ENCODE measurements around the gene ARMC2.

Gene ARMC2

DNA sequence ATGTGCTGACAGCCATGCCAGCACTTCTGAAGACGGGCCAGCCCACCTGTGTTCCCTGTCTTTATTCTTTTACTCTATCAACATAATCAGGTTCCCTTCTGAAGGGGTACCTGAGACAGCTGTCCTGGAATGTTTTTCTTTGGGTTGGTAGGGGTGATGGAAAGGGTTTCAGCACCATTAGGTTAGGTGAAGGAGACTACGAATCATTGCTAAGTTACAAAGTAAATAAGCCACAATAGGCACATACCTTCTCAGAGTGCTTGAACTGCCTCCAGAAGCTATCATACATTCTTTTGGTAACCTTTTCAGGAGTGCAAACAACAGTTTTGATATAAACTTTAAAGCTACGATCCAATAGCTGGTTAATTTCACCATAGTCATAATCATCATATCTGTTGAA lies 140.1 kb downstream of the ARMC2 start:
- Histone ChIP-seq H3K4me2 (ENCODE audit: low read depth, low read length, poor library complexity, severe bottlenecking) (no peak overlapping the region), H3K9me2 (replicated peaks; ENCODE audit: low read depth, low read length) (no peaks in the 10 kb centered on the region), H3K27me3 (ENCODE audit: insufficient read depth, low read length, poor library complexity, severe bottlenecking) (no peaks in the 10 kb centered on the region), H2AFZ (ENCODE audit: low read length) (no peak overlapping the region), H4K20me1 (ENCODE audit: insufficient read depth, low read length, poor library complexity, severe bottlenecking) (no peaks in the 10 kb centered on the region), H3K4me1 (ENCODE audit: insufficient read depth, low read length, poor library complexity, severe bottlenecking) (peaks cover 14% of the 10 kb centered on the region), H3K79me2 (ENCODE audit: insufficient read depth, low read length) (no peaks in the 10 kb centered on the region), H3F3A (ENCODE audit: low read depth) (no peaks in the 10 kb centered on the region; the same call in 1 of the 2 replicates), H3K9ac (ENCODE audit: low read depth, low read length, poor library complexity, severe bottlenecking) (no peak overlapping the region), H3K9me3 (ENCODE audit: insufficient read depth, low read depth, low read length) (no peaks in the 10 kb centered on the region), H3K4me3 (ENCODE audit: low read length, poor library complexity, severe bottlenecking) (no peak overlapping the region), H3K36me3 (ENCODE audit: insufficient read depth, low read length) (peaks cover 42% of the 10 kb centered on the region)
- TF ChIP-seq EZH2phosphoT487 (IDR thresholded peaks at IDR 0.05; ENCODE audit: borderline replicate concordance) = no peak
- TF ChIP-seq CTCF (conservative IDR thresholded peaks at IDR 0.05; ENCODE audit: low read length) = no peak

DNA sequence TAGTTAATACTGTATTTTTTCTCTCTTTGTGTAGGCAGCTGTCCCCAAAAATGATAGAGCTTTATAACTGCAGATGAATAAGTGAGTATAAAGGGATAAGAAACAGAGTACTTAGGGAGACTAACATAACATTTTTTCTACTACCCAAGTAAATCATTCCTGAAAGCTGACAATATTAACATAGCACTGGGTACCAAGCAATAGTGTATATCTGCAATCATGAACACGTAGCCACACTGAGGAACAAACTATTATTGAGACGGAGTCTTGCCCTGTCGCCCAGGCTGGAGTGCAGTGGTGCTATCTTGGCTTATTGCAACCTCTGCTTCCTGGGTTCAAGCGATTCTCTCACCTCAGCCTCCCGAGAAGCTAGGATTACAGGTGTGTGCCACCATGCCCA lies 140.5 kb downstream of the ARMC2 start:
- no peak overlapping the region for H3K4me3 ChIP-seq (ENCODE audit: low read length, poor library complexity, severe bottlenecking)
- H3K27me3 ChIP-seq (ENCODE audit: insufficient read depth, low read length, poor library complexity, severe bottlenecking) = no peaks in the 10 kb centered on the region
- H3K9me3 ChIP-seq (ENCODE audit: insufficient read depth, low read depth, low read length) = no peaks in the 10 kb centered on the region
- H3K36me3 ChIP-seq (ENCODE audit: insufficient read depth, low read length) = peaks cover 42% of the 10 kb centered on the region
- H3K79me2 ChIP-seq (ENCODE audit: insufficient read depth, low read length) = no peaks in the 10 kb centered on the region
- no peaks in the 10 kb centered on the region for H3K9me2 ChIP-seq (replicated peaks; ENCODE audit: low read depth, low read length)
- H2AFZ ChIP-seq (ENCODE audit: low read length) = no peak overlapping the region
- H3K4me1 ChIP-seq (ENCODE audit: insufficient read depth, low read length, poor library complexity, severe bottlenecking) = peaks cover 16% of the 10 kb centered on the region
- no peaks in the 10 kb centered on the region; the same call in 1 of the 2 replicates for H3F3A ChIP-seq (ENCODE audit: low read depth)
- TF ChIP-seq CTCF (conservative IDR thresholded peaks at IDR 0.05; ENCODE audit: low read length) (no peak), EZH2phosphoT487 (IDR thresholded peaks at IDR 0.05; ENCODE audit: borderline replicate concordance) (no peak)
- no peaks in the 10 kb centered on the region for H4K20me1 ChIP-seq (ENCODE audit: insufficient read depth, low read length, poor library complexity, severe bottlenecking)
- no peak overlapping the region for H3K9ac ChIP-seq (ENCODE audit: low read depth, low read length, poor library complexity, severe bottlenecking)
- H3K4me2 ChIP-seq (ENCODE audit: low read depth, low read length, poor library complexity, severe bottlenecking) = no peak overlapping the region

- H3K4me2 ChIP-seq (ENCODE audit: low read depth, low read length, poor library complexity, severe bottlenecking) = no peak overlapping the region
These were observed 141.5 kb downstream of the ARMC2 start for GRCh38 chr6:108989700-108990099.

DNA sequence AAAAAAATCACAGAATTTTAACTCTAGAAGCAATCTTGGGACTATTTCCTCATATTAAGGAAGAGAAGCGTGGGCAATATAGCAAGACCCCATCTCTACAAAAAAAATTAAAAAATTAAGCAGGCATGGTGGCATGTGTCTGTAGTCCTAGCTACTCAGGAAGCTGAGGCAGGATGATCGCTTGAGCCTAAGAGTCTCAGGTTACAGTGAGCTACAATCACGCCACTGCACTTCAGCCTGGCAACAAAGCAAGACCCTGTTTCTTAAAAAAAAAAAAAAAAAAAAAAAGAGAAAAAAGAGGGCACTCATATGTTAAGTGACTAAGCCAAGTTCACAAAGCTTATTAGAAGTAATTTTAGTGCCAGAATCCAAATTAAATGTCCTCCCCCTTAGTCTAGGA lies 145.7 kb downstream of the ARMC2 start:
- Histone ChIP-seq H3K4me1 (ENCODE audit: insufficient read depth, low read length, poor library complexity, severe bottlenecking) (peaks cover 6% of the 10 kb centered on the region), H3K36me3 (ENCODE audit: insufficient read depth, low read length) (peaks cover 43% of the 10 kb centered on the region), H3K4me2 (ENCODE audit: low read depth, low read length, poor library complexity, severe bottlenecking) (no peak overlapping the region), H3F3A (ENCODE audit: low read depth) (no peaks in the 10 kb centered on the region), H3K9ac (ENCODE audit: low read depth, low read length, poor library complexity, severe bottlenecking) (no peak overlapping the region), H3K27me3 (ENCODE audit: insufficient read depth, low read length, poor library complexity, severe bottlenecking) (no peaks in the 10 kb centered on the region), H3K79me2 (ENCODE audit: insufficient read depth, low read length) (no peaks in the 10 kb centered on the region), H3K4me3 (ENCODE audit: low read length, poor library complexity, severe bottlenecking) (no peak overlapping the region), H3K9me2 (replicated peaks; ENCODE audit: low read depth, low read length) (no peaks in the 10 kb centered on the region), H4K20me1 (ENCODE audit: insufficient read depth, low read length, poor library complexity, severe bottlenecking) (no peaks in the 10 kb centered on the region), H3K9me3 (ENCODE audit: insufficient read depth, low read depth, low read length) (no peaks in the 10 kb centered on the region), H2AFZ (ENCODE audit: low read length) (no peak overlapping the region)
- TF ChIP-seq EZH2phosphoT487 (IDR thresholded peaks at IDR 0.05; ENCODE audit: borderline replicate concordance) (no peak), CTCF (conservative IDR thresholded peaks at IDR 0.05; ENCODE audit: low read length) (no peak)

More at GRCh38 chr6:108989700-108990099, 141.5 kb downstream of the ARMC2 start:
- Histone ChIP-seq H3K9ac (ENCODE audit: low read depth, low read length, poor library complexity, severe bottlenecking) (no peak overlapping the region), H3K9me2 (replicated peaks; ENCODE audit: low read depth, low read length) (no peaks in the 10 kb centered on the region), H3K36me3 (ENCODE audit: insufficient read depth, low read length) (peaks cover 42% of the 10 kb centered on the region), H3K27me3 (ENCODE audit: insufficient read depth, low read length, poor library complexity, severe bottlenecking) (no peaks in the 10 kb centered on the region), H3K4me3 (ENCODE audit: low read length, poor library complexity, severe bottlenecking) (no peak overlapping the region), H4K20me1 (ENCODE audit: insufficient read depth, low read length, poor library complexity, severe bottlenecking) (no peaks in the 10 kb centered on the region), H3K79me2 (ENCODE audit: insufficient read depth, low read length) (no peaks in the 10 kb centered on the region), H3K9me3 (ENCODE audit: insufficient read depth, low read depth, low read length) (no peaks in the 10 kb centered on the region), H3K4me1 (ENCODE audit: insufficient read depth, low read length, poor library complexity, severe bottlenecking) (peaks cover 20% of the 10 kb centered on the region), H2AFZ (ENCODE audit: low read length) (no peak overlapping the region), H3F3A (ENCODE audit: low read depth) (no peaks in the 10 kb centered on the region; the same call in 1 of the 2 replicates)
- no peak for TF ChIP-seq EZH2phosphoT487 (IDR thresholded peaks at IDR 0.05; ENCODE audit: borderline replicate concordance)
